RWPE1 (cell line): ENCODE measurements around the gene NKD1.

ENCODE experiments used
- CTCF ChIA-PET: fragments of 350-600 bp; sonication (Branson Sonifier 250); formaldehyde crosslinking; extraction: SDS; loops from one replicate; lab custom pipeline; 2021; lab: Yijun Ruan, JAX
- POLR2A ChIA-PET: fragments of 400-600 bp; formaldehyde crosslinking; extraction: SDS; loops from one replicate; lab custom pipeline; 2020; ENCODE audit warnings: antibody characterized with exemption; ENCODE audit not compliant: low non-redundant PET; lab: Yijun Ruan, JAX
- DNase-seq: peaks from one replicate; pipeline ENCODE4 v3.0.0; 2012; ENCODE audit warnings: low spot score
- H3K27ac ChIP-seq: fragments of 450-650 bp; 2 replicates; pipeline ENCODE4 v1.5.1; 2017
- TF ChIP-seq, protein P1 (sequence below): fragments of 450-650 bp; conservative IDR thresholded peaks from 2 replicates; pipeline ENCODE4 v1.5.1; 2017; ENCODE audit warnings: low read depth, mild to moderate bottlenecking

The NKD1 gene

GRCh38 chr16:50559342-50559741, 11.1 kb downstream of the NKD1 start:
- TF ChIP-seq, protein P1, sequence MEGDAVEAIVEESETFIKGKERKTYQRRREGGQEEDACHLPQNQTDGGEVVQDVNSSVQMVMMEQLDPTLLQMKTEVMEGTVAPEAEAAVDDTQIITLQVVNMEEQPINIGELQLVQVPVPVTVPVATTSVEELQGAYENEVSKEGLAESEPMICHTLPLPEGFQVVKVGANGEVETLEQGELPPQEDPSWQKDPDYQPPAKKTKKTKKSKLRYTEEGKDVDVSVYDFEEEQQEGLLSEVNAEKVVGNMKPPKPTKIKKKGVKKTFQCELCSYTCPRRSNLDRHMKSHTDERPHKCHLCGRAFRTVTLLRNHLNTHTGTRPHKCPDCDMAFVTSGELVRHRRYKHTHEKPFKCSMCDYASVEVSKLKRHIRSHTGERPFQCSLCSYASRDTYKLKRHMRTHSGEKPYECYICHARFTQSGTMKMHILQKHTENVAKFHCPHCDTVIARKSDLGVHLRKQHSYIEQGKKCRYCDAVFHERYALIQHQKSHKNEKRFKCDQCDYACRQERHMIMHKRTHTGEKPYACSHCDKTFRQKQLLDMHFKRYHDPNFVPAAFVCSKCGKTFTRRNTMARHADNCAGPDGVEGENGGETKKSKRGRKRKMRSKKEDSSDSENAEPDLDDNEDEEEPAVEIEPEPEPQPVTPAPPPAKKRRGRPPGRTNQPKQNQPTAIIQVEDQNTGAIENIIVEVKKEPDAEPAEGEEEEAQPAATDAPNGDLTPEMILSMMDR: no peak
- CTCF ChIA-PET: no interaction called here
- POLR2A ChIA-PET: no interaction called here
- DNase-seq: no peak
- H3K27ac ChIP-seq: no peak overlapping the region

- no peak for DNase-seq
- TF ChIP-seq, protein P1: no peak
- H3K27ac ChIP-seq: no peak overlapping the region
- ChIA-PET POLR2A (no interaction called here), CTCF (no interaction called here)
These were observed 11.8 kb downstream of the NKD1 start for GRCh38 chr16:50559804-50560514.

DNA sequence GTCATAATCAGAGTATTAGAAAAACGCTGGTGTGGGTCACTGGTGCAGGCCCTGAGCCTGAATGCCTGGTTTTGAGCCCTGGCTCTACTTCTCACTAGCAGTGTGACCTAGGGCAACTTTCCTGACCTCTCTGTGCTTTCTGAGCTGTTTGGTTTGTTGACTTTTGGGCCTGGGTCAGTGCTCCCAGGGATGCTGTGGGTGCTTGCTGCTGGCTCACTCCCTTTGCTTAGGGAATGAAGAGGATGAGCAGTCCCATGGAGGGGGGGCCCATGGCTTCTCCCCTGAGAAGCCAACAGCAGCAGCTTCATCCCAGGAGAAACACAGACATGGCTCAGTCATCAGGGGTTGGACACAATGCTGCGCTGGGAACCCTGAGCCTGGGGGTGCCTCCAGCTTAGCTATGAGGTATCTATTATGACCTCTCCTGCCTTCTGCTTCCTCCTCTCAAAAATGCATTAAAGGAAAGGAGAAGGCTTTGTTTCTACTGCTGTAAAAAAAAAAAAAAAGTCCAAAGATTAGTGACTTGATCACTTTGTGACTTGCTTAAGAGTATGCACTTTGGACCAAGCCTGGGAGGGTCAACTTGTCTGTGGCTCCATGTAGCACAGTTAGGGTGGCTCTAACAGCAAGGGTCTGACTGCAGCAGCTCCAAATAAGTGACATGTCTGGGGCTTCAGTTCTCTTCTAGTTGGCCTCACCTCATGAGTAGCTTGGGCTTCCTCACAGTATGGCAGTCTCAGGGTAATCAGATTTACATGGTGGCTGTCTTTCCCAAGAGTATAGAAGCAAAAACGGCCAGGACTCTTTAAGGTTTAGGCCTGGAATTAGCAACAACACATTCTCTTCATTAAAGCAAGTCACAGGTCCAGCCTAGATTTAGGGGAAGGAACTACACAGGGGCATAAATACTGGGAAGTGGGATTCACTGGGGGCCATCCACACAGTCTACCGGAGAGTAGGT, 13.0 kb downstream of the NKD1 start:
- no peak overlapping the region for H3K27ac ChIP-seq
- ChIA-PET CTCF (no interaction called here), POLR2A (no interaction called here)
- TF ChIP-seq, protein P1: no peak
- DNase-seq: no peak

- CTCF ChIA-PET: no interaction called here
- no peak overlapping the region for H3K27ac ChIP-seq
- POLR2A ChIA-PET: no interaction called here
- no peak for DNase-seq
- TF ChIP-seq, protein P1: no peak
These were observed 14.5 kb downstream of the NKD1 start for GRCh38 chr16:50562657-50563056.

DNA sequence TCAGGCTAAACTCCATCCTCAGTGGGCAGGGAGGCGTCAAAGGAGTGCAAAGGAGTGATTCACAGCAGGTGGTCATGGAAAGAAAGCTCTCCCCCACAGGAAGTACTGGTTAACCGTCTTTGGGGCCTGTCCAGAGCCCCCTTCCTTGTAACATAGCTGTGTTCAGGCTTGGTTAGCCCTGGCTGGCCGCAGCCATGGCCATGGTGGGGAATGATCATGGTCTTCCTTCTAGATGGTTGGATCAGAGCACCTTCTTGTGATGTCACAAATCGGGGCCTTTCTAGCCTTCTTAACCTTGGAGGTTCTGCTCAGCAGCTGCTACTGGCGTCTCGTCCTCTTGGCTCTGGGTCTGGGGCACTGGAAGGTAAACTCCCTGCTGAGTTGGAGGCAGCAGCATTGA, 15.8 kb downstream of the NKD1 start:
- DNase-seq: no peak
- TF ChIP-seq, protein P1: no peak
- ChIA-PET CTCF (no interaction called here), POLR2A (no interaction called here)
- H3K27ac ChIP-seq: no peak overlapping the region

DNA sequence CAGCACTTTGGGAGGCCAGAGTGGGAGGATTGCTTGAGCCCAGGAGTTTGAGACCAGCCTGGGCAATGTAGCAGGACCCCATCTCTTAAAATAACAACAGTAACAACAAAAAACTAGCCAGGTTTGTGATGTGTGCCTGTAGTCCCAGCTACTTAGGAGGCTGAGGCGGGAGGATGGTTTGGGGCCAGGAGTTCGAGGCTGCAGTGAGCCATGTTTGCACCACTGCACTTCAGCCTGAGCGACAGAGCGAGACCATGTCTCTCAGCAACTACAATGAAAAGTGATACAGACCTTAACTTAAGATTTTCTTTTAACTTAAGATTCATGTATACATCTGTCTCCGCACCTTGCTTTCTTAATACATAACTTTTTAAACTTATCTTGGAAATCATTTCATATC, 17.2 kb downstream of the NKD1 start:
- CTCF ChIA-PET: no interaction called here
- TF ChIP-seq, protein P1: no peak

More for the DNA sequence above, 17.2 kb downstream of the NKD1 start:
- no peak for DNase-seq
- no peak overlapping the region for H3K27ac ChIP-seq
- POLR2A ChIA-PET: no interaction called here
